Naive thymus-derived CD8-positive, alpha-beta T cell (primary cell): ENCODE measurements around the gene SLC7A1. TPM values are rescaled to one million over a fixed set of nuclear protein-coding genes. Genes with fewer than 3 reads are reported as not detected.

ENCODE experiments used
- ATAC-seq, 2 donors: fragments of 150-1000 bp; cut with Tn5 transposase in 1 of 2; sonication (Bioruptor Pico), chemical (Tn5 transposase) in 1 of 2; 1 replicate in 1 of 2; 2 replicates in 1 of 2; pipeline ENCODE4 v1.10.0; 2021; ENCODE audit warnings: mild to moderate bottlenecking in 2 of 2, moderate library complexity in 2 of 2
- POLR2A ChIA-PET: fragments of 350-600 bp; sonication (Branson Sonifier 250); formaldehyde crosslinking; loops from one replicate; lab custom pipeline; 2021; ENCODE audit warnings: antibody characterized with exemption; lab: Charles Lee
- DNase-seq, 10 donors: peaks; one replicate each; pipeline versions ENCODE4 v3.0.0 to v3.0.0-alpha.2; 2020 to 2022
- H3K27ac Mint-ChIP-seq, 10 donors: one replicate each; pipeline ENCODE4 v1.8.0; 2020 to 2022; ENCODE audit warnings: mild to moderate bottlenecking in 10 of 10, mixed read lengths in 10 of 10, moderate library complexity in 4 of 10, inconsistent platforms in 1 of 10
- H3K27me3 Mint-ChIP-seq, 5 donors: one replicate each; pipeline ENCODE4 v1.8.0; 2021 to 2022; ENCODE audit warnings: mixed read lengths in 5 of 5
- H3K36me3 Mint-ChIP-seq, 3 donors: one replicate each; pipeline ENCODE4 v1.8.0; 2020 to 2022; ENCODE audit warnings: mixed read lengths in 3 of 3, mild to moderate bottlenecking in 2 of 3, inconsistent platforms in 1 of 3
- H3K4me1 Mint-ChIP-seq, 4 donors: one replicate each; pipeline ENCODE4 v1.8.0; 2021 to 2022; ENCODE audit warnings: mixed read lengths in 4 of 4
- H3K4me3 Mint-ChIP-seq, 10 donors: one replicate each; pipeline ENCODE4 v1.8.0; 2020 to 2022; ENCODE audit warnings: mild to moderate bottlenecking in 10 of 10, mixed read lengths in 10 of 10, moderate library complexity in 6 of 10, inconsistent platforms in 1 of 10
- H3K9me3 Mint-ChIP-seq, 9 donors: one replicate each; pipeline ENCODE4 v1.8.0; 2020 to 2022; ENCODE audit warnings: mixed read lengths in 9 of 9, mild to moderate bottlenecking in 3 of 9, inconsistent platforms in 1 of 9, moderate library complexity in 1 of 9
- polyA plus RNA-seq, 3 donors: library from polyadenylated mRNA; unstranded; fragments of 300-500 nt; fragmentation: Illumina TruSeq; gene quantifications; one replicate each; pipeline ENCODE4 v1.2.3, GENCODE V29; 2021
- total RNA-seq, 8 experiments: library from RNA in 2 of 8; stranded (reverse) in 2 of 8; gene quantifications; one replicate each; pipeline ENCODE4 v1.2.3 and lab custom pipeline; 2021 to 2026

The SLC7A1 gene
- total and polyA plus RNA-seq, 5 experiments from 2014 or later: 2.0 to 51.1 (median 5.3) TPM

GRCh38 chr13:29567411-29567810 lies 28.1 kb downstream of the SLC7A1 start:
- no peaks in the 10 kb centered on the region for H3K9me3 Mint-ChIP-seq
- DNase-seq (no peak), ATAC-seq (no peak)
- H3K27ac Mint-ChIP-seq: no peak overlapping the region
- POLR2A ChIA-PET: no interaction called here
- H3K4me1 Mint-ChIP-seq: peaks cover 16 to 54% (median 31%) of the 10 kb centered on the region in 4 donors
- H3K27me3 Mint-ChIP-seq: no peaks in the 10 kb centered on the region
- no peaks in the 10 kb centered on the region for H3K36me3 Mint-ChIP-seq
- H3K4me3 Mint-ChIP-seq: no peak overlapping the region

GRCh38 chr13:29566206-29566605 lies 29.3 kb downstream of the SLC7A1 start:
- Mint-ChIP-seq H3K36me3 (no peaks in the 10 kb centered on the region), H3K4me1 (peaks cover 14 to 53% (median 30%) of the 10 kb centered on the region in 4 donors), H3K4me3 (no peak overlapping the region), H3K27ac (peak overlapping the region in 2 of 10 donors; percentile 32 to 73), H3K9me3 (no peaks in the 10 kb centered on the region), H3K27me3 (no peaks in the 10 kb centered on the region)
- no peak for DNase-seq
- POLR2A ChIA-PET: no interaction called here
- no peak for ATAC-seq

- H3K4me1 Mint-ChIP-seq: peaks cover 14 to 53% (median 28%) of the 10 kb centered on the region in 4 donors
- no peak for ATAC-seq
- H3K27ac Mint-ChIP-seq: peak overlapping the region in 1 of 10 donors; percentile 32
- no peak for DNase-seq
- H3K36me3 Mint-ChIP-seq: no peaks in the 10 kb centered on the region
- H3K27me3 Mint-ChIP-seq: no peaks in the 10 kb centered on the region
- H3K9me3 Mint-ChIP-seq: no peaks in the 10 kb centered on the region
- POLR2A ChIA-PET: no interaction called here
- H3K4me3 Mint-ChIP-seq: no peak overlapping the region
Measured at GRCh38 chr13:29564818-29565217, 30.7 kb downstream of the SLC7A1 start.

GRCh38 chr13:29564373-29564772 lies 31.1 kb downstream of the SLC7A1 start:
- H3K36me3 Mint-ChIP-seq: no peaks in the 10 kb centered on the region
- POLR2A ChIA-PET: no interaction called here
- no peaks in the 10 kb centered on the region for H3K27me3 Mint-ChIP-seq
- DNase-seq: no peak
- no peaks in the 10 kb centered on the region for H3K9me3 Mint-ChIP-seq
- H3K4me3 Mint-ChIP-seq: no peak overlapping the region
- H3K27ac Mint-ChIP-seq: peak overlapping the region in 1 of 10 donors; percentile 49
- peaks cover 12 to 52% (median 26%) of the 10 kb centered on the region in 4 donors for H3K4me1 Mint-ChIP-seq
- ATAC-seq: no peak

GRCh38 chr13:29563941-29564340 lies 31.5 kb downstream of the SLC7A1 start:
- Mint-ChIP-seq H3K4me3 (no peak overlapping the region), H3K9me3 (no peaks in the 10 kb centered on the region), H3K27ac (peak overlapping the region in 1 of 10 donors; percentile 77), H3K4me1 (peaks cover 11 to 47% (median 24%) of the 10 kb centered on the region in 4 donors), H3K27me3 (no peaks in the 10 kb centered on the region), H3K36me3 (no peaks in the 10 kb centered on the region)
- ATAC-seq: no peak
- DNase-seq: no peak
- POLR2A ChIA-PET: no interaction called here

GRCh38 chr13:29562786-29563438 lies 32.6 kb downstream of the SLC7A1 start:
- ATAC-seq: no peak
- Mint-ChIP-seq H3K9me3 (no peaks in the 10 kb centered on the region), H3K27me3 (no peaks in the 10 kb centered on the region), H3K4me1 (peaks cover 11 to 37% (median 17%) of the 10 kb centered on the region in 4 donors), H3K4me3 (no peak overlapping the region), H3K27ac (peak overlapping the region in 5 of 10 donors; percentile 12 to 53 (median 37)), H3K36me3 (no peaks in the 10 kb centered on the region)
- POLR2A ChIA-PET: no interaction called here
- DNase-seq: no peak

- DNase-seq: no peak
- H3K4me1 Mint-ChIP-seq: peaks cover 15 to 35% (median 19%) of the 10 kb centered on the region in 4 donors
Measured at GRCh38 chr13:29561918-29562317, 33.6 kb downstream of the SLC7A1 start.

GRCh38 chr13:29556742-29557141 lies 38.7 kb downstream of the SLC7A1 start:
- H3K27ac Mint-ChIP-seq: peak overlapping the region in 1 of 10 donors; percentile 37
- no peaks in the 10 kb centered on the region for H3K9me3 Mint-ChIP-seq
- no peaks in the 10 kb centered on the region for H3K27me3 Mint-ChIP-seq
- no peak overlapping the region for H3K4me3 Mint-ChIP-seq
- DNase-seq: no peak
- H3K4me1 Mint-ChIP-seq: peaks cover 4 to 16% (median 12%) of the 10 kb centered on the region in 4 donors
- peaks cover 7 to 21% (median 7%) of the 10 kb centered on the region in 3 donors for H3K36me3 Mint-ChIP-seq
- POLR2A ChIA-PET: no interaction called here
- no peak for ATAC-seq

More at GRCh38 chr13:29561918-29562317, 33.6 kb downstream of the SLC7A1 start:
- POLR2A ChIA-PET: no interaction called here
- ATAC-seq: no peak
- Mint-ChIP-seq H3K36me3 (no peaks in the 10 kb centered on the region), H3K27me3 (no peaks in the 10 kb centered on the region), H3K27ac (no peak overlapping the region), H3K4me3 (no peak overlapping the region), H3K9me3 (no peaks in the 10 kb centered on the region)

GRCh38 chr13:29551214-29551613 lies 44.3 kb downstream of the SLC7A1 start:
- DNase-seq (no peak), ATAC-seq (no peak)
- Mint-ChIP-seq H3K27me3 (no peaks in the 10 kb centered on the region), H3K4me1 (peaks cover 1 to 25% (median 9%) of the 10 kb centered on the region in 4 donors), H3K27ac (peak overlapping the region in 1 of 10 donors; percentile 61), H3K36me3 (peaks cover 13 to 69% (median 20%) of the 10 kb centered on the region in 3 donors), H3K4me3 (no peak overlapping the region), H3K9me3 (no peaks in the 10 kb centered on the region)
- POLR2A ChIA-PET: no interaction called here

- POLR2A ChIA-PET: no interaction called here
- ATAC-seq: no peak
- Mint-ChIP-seq H3K4me1 (peaks cover 1 to 25% (median 9%) of the 10 kb centered on the region in 4 donors), H3K27ac (no peak overlapping the region), H3K27me3 (no peaks in the 10 kb centered on the region), H3K36me3 (peaks cover 13 to 74% (median 20%) of the 10 kb centered on the region in 3 donors), H3K4me3 (no peak overlapping the region), H3K9me3 (no peaks in the 10 kb centered on the region)
- DNase-seq: no peak
Measured at GRCh38 chr13:29550430-29550988, 45.0 kb downstream of the SLC7A1 start.

- Mint-ChIP-seq H3K27me3 (no peaks in the 10 kb centered on the region), H3K27ac (no peak overlapping the region), H3K36me3 (peaks cover 13 to 79% (median 20%) of the 10 kb centered on the region in 3 donors), H3K4me3 (no peak overlapping the region), H3K4me1 (peaks cover 0 to 25% (median 5%) of the 10 kb centered on the region in 4 donors), H3K9me3 (no peaks in the 10 kb centered on the region)
- no peak for DNase-seq
- POLR2A ChIA-PET: no interaction called here
- ATAC-seq: no peak
Measured at GRCh38 chr13:29548722-29549121, 46.8 kb downstream of the SLC7A1 start.

- H3K27ac Mint-ChIP-seq: peak overlapping the region in 1 of 10 donors; percentile 61
- ATAC-seq: no peak
- POLR2A ChIA-PET: no interaction called here
Measured at GRCh38 chr13:29547153-29547552, 48.3 kb downstream of the SLC7A1 start.

GRCh38 chr13:29546662-29547061 lies 48.8 kb downstream of the SLC7A1 start:
- Mint-ChIP-seq H3K4me1 (peaks cover 0 to 20% (median 7%) of the 10 kb centered on the region in 4 donors), H3K27ac (no peak overlapping the region), H3K4me3 (no peak overlapping the region), H3K9me3 (no peaks in the 10 kb centered on the region), H3K36me3 (peaks cover 6 to 61% (median 15%) of the 10 kb centered on the region in 3 donors), H3K27me3 (no peaks in the 10 kb centered on the region)
- POLR2A ChIA-PET: no interaction called here
- ATAC-seq: no peak
- no peak for DNase-seq

More at GRCh38 chr13:29547153-29547552, 48.3 kb downstream of the SLC7A1 start:
- Mint-ChIP-seq H3K4me3 (no peak overlapping the region), H3K9me3 (no peaks in the 10 kb centered on the region), H3K36me3 (peaks cover 6 to 66% (median 17%) of the 10 kb centered on the region in 3 donors), H3K4me1 (peaks cover 0 to 25% (median 6%) of the 10 kb centered on the region in 4 donors), H3K27me3 (no peaks in the 10 kb centered on the region)
- DNase-seq: no peak
